CD14-positive monocyte (primary cell): ENCODE data around the gene GALNT17. TPM values are rescaled to one million over a fixed set of nuclear protein-coding genes. Genes with fewer than 3 reads are reported as not detected.

Source experiments
- DNase-seq, 3 donors: peaks; one replicate each; pipeline ENCODE4 v3.0.0-alpha.2; 2011 to 2022
- H2AFZ ChIP-seq: 2 replicates; pipeline ENCODE4 v1.6.0; 2012; ENCODE audit warnings: mild to moderate bottlenecking, low read depth, low read length, inconsistent platforms; ENCODE audit not compliant: insufficient read depth, poor library complexity, severe bottlenecking
- H3K27ac ChIP-seq, 2 donors: 1 replicate in 1 of 2; 2 replicates in 1 of 2; pipeline ENCODE4 v1.5.1; 2012 to 2013; ENCODE audit warnings: low read length in 2 of 2, control low read depth in 1 of 2, inconsistent platforms in 1 of 2, low read depth in 1 of 2, mild to moderate bottlenecking in 1 of 2
- H3K27me3 ChIP-seq, 2 donors: one replicate each; pipeline versions ENCODE4 v1.6.0 to v1.6.1; 2011 to 2013; ENCODE audit warnings: low read length in 2 of 2; ENCODE audit not compliant: control insufficient read depth in 2 of 2, insufficient read depth in 2 of 2
- H3K36me3 ChIP-seq, 2 donors: replicated peaks in 1 of 2; 1 replicate in 1 of 2; 2 replicates in 1 of 2; pipeline versions ENCODE4 v1.5.1 to v1.6.1; 2012 to 2013; ENCODE audit warnings: low read length in 2 of 2, control low read depth in 1 of 2, inconsistent platforms in 1 of 2, mild to moderate bottlenecking in 1 of 2; ENCODE audit not compliant: insufficient read depth in 2 of 2, control insufficient read depth in 1 of 2
- H3K4me1 ChIP-seq, 2 donors: 1 replicate in 1 of 2; 2 replicates in 1 of 2; pipeline versions ENCODE4 v1.5.1 to v1.6.1; 2012 to 2013; ENCODE audit warnings: low read length in 2 of 2, control low read depth in 1 of 2, inconsistent platforms in 1 of 2, mild to moderate bottlenecking in 1 of 2, moderate library complexity in 1 of 2; ENCODE audit not compliant: insufficient read depth in 2 of 2, control insufficient read depth in 1 of 2
- H3K4me2 ChIP-seq: replicated peaks from 2 replicates; pipeline ENCODE3; 2012; ENCODE audit warnings: low read length, moderate library complexity, mild to moderate bottlenecking; ENCODE audit not compliant: poor library complexity, severe bottlenecking; ENCODE audit errors: extremely low read depth
- H3K4me3 ChIP-seq, 3 experiments: fragments of 200-600 bp in 1 of 3; sonication (generic) in 1 of 3; replicated peaks in 1 of 3; 1 replicate in 2 of 3; 2 replicates in 1 of 3; pipeline ENCODE4 v1.5.1; 2011 to 2013; ENCODE audit warnings: low read length in 3 of 3, mild to moderate bottlenecking in 3 of 3, control low read depth in 2 of 3, low read depth in 2 of 3, inconsistent platforms in 1 of 3, moderate library complexity in 1 of 3
- H3K79me2 ChIP-seq: 2 replicates; pipeline ENCODE4 v1.6.0; 2012; ENCODE audit warnings: mild to moderate bottlenecking, control low read depth, inconsistent platforms, low read length, moderate library complexity; ENCODE audit not compliant: insufficient read depth
- H3K9ac ChIP-seq: 2 replicates; pipeline ENCODE4 v1.6.0; 2017; ENCODE audit warnings: low read length, mild to moderate bottlenecking; ENCODE audit not compliant: insufficient read depth, poor library complexity, severe bottlenecking
- H3K9me3 ChIP-seq, 2 donors: replicated peaks in 1 of 2; 1 replicate in 1 of 2; 2 replicates in 1 of 2; pipeline versions ENCODE4 v1.5.1 to v1.6.1; 2012 to 2013; ENCODE audit warnings: low read length in 2 of 2, control low read depth in 1 of 2; ENCODE audit not compliant: control insufficient read depth in 1 of 2, insufficient read depth in 1 of 2
- H4K20me1 ChIP-seq: 2 replicates; pipeline ENCODE4 v1.6.0; 2012; ENCODE audit warnings: mild to moderate bottlenecking, low read length, control low read depth, moderate library complexity; ENCODE audit not compliant: insufficient read depth
- H3K27ac Mint-ChIP-seq, 7 donors: one replicate each; pipeline ENCODE4 v1.8.0; 2020; ENCODE audit warnings: mild to moderate bottlenecking in 7 of 7, mixed read lengths in 7 of 7, moderate library complexity in 6 of 7, inconsistent platforms in 2 of 7
- H3K27me3 Mint-ChIP-seq, 3 donors: one replicate each; pipeline ENCODE4 v1.8.0; 2021 to 2022; ENCODE audit warnings: low read depth in 3 of 3, mild to moderate bottlenecking in 3 of 3, mixed read lengths in 3 of 3, moderate library complexity in 3 of 3, inconsistent platforms in 1 of 3
- H3K36me3 Mint-ChIP-seq, 2 donors: one replicate each; pipeline ENCODE4 v1.8.0; 2020; ENCODE audit warnings: mixed read lengths in 2 of 2, inconsistent platforms in 1 of 2, mild to moderate bottlenecking in 1 of 2
- H3K4me1 Mint-ChIP-seq: one replicate; pipeline ENCODE4 v1.8.0; 2020; ENCODE audit warnings: mild to moderate bottlenecking, mixed read lengths
- H3K4me3 Mint-ChIP-seq, 2 donors: one replicate each; pipeline ENCODE4 v1.8.0; 2020; ENCODE audit warnings: mild to moderate bottlenecking in 2 of 2, mixed read lengths in 2 of 2, moderate library complexity in 1 of 2
- H3K9me3 Mint-ChIP-seq, 7 donors: one replicate each; pipeline ENCODE4 v1.8.0; 2020 to 2022; ENCODE audit warnings: mixed read lengths in 7 of 7, mild to moderate bottlenecking in 6 of 7, moderate library complexity in 6 of 7, inconsistent platforms in 2 of 7
- WGBS: methylation state at CpG from one replicate; pipeline ENCODE4 v1.1.5; 2013; ENCODE audit warnings: missing lambda C conversion rate; ENCODE audit not compliant: insufficient coverage; 5-methylcytosine and 5-hydroxymethylcytosine counted together
- intact Hi-C, 2 donors: fragments of 100-400 bp; cut with micrococcal nuclease; formaldehyde crosslinking; loops; one replicate each; pipeline versions ENCODE4 v1.15.0 to v1.15.1; 2023
- polyA plus RNA-seq, 3 donors: library from polyadenylated mRNA; depleted of rRNA in 1 of 3; unstranded in 2 of 3; stranded (reverse) in 1 of 3; fragments of 300-500 nt in 2 of 3; fragments of >200 nt in 1 of 3; fragmentation: Illumina TruSeq in 2 of 3; gene quantifications; 1 replicate in 2 of 3; 2 replicates in 1 of 3; pipeline ENCODE4 v1.2.3, GENCODE V29; 2012 to 2021
- TF ChIP-seq, protein P1 (sequence below): fragments of 200-600 bp; IDR thresholded peaks from one replicate; pipeline ENCODE4 v1.8.0; 2022; ENCODE audit warnings: antibody characterized with exemption, mild to moderate bottlenecking

The GALNT17 gene
- polyA plus RNA-seq, 3 donors: not detected

DNA sequence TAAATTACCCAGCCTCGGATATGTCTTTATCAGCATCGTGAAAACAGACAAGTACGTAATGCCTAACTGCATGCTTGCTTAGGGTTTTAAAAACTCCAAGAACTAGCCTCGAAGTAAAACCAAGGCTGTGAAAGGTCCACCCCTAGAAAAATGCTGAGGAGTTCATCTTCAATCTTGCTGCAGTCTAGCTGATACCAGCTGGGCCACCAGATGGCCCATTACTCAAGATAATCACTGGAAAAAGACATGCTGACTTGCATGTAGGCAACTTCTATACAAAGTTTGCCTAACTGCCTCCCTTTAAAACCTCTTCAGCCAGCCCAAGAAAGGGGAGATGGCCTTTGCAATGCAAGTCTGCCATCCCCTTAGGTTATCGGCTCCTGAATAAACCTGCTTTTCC is 614.1 kb downstream of the GALNT17 start:
- Histone ChIP-seq H2AFZ (no peak overlapping the region), H3K9me3 (peaks cover 5 to 21% of the 10 kb centered on the region in 2 donors), H3K4me1 (no peaks in the 10 kb centered on the region), H3K27me3 (no peaks in the 10 kb centered on the region), H3K36me3 (no peaks in the 10 kb centered on the region), H4K20me1 (no peaks in the 10 kb centered on the region), H3K79me2 (no peaks in the 10 kb centered on the region), H3K4me3 (no peak overlapping the region), H3K9ac (no peak overlapping the region), H3K27ac (no peak overlapping the region), H3K4me2 (no peak overlapping the region)
- H3K27me3 Mint-ChIP-seq: peaks cover 0 to 2% (median 2%) of the 10 kb centered on the region in 3 donors
- TF ChIP-seq, protein P1, sequence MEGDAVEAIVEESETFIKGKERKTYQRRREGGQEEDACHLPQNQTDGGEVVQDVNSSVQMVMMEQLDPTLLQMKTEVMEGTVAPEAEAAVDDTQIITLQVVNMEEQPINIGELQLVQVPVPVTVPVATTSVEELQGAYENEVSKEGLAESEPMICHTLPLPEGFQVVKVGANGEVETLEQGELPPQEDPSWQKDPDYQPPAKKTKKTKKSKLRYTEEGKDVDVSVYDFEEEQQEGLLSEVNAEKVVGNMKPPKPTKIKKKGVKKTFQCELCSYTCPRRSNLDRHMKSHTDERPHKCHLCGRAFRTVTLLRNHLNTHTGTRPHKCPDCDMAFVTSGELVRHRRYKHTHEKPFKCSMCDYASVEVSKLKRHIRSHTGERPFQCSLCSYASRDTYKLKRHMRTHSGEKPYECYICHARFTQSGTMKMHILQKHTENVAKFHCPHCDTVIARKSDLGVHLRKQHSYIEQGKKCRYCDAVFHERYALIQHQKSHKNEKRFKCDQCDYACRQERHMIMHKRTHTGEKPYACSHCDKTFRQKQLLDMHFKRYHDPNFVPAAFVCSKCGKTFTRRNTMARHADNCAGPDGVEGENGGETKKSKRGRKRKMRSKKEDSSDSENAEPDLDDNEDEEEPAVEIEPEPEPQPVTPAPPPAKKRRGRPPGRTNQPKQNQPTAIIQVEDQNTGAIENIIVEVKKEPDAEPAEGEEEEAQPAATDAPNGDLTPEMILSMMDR: no peak
- DNase-seq: no peak
- H3K9me3 Mint-ChIP-seq: peaks cover 2 to 17% (median 8%) of the 10 kb centered on the region in 7 donors
- intact Hi-C loops: no loop called here
- H3K4me3 Mint-ChIP-seq: no peak overlapping the region
- no peaks in the 10 kb centered on the region for H3K4me1 Mint-ChIP-seq
- H3K27ac Mint-ChIP-seq: no peak overlapping the region
- WGBS: 98% methylated on average over 5 of the region's 5 CpGs
- no peaks in the 10 kb centered on the region for H3K36me3 Mint-ChIP-seq

DNA sequence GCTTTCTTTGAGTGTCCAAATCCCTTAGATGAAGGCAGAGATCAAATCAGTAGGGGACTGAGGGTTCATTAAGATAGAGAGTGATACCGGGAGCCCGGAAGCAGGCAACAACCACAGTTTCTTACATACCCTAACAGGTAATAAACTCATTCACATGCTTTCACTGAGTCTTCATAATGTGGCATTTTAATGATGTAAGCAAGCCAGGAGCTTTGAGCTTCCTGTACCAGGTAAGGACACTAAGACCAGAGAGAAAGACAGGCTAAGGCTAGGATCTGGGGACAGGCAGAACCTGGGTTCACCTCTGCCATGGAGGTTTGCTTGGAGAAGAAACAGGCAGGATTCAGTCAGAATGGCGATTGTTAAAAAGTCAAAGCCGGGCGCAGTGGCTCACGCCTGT is 618.3 kb downstream of the GALNT17 start:
- no peak overlapping the region for H3K9ac ChIP-seq
- DNase-seq: no peak
- no peak overlapping the region for H2AFZ ChIP-seq
- no peak overlapping the region for H3K27ac Mint-ChIP-seq
- H3K4me3 Mint-ChIP-seq: no peak overlapping the region
- TF ChIP-seq, protein P1: no peak
- H4K20me1 ChIP-seq: no peaks in the 10 kb centered on the region
- intact Hi-C loops: loop anchor here in 1 of 2 donors (5.0 kb wide), 1 partner anchor 742 kb away; no protein-coding TSS in a partner anchor
- H3K9me3 Mint-ChIP-seq: peaks cover 3 to 21% (median 10%) of the 10 kb centered on the region in 7 donors
- H3K4me2 ChIP-seq: no peak overlapping the region
- H3K4me3 ChIP-seq: no peak overlapping the region
- H3K27me3 Mint-ChIP-seq: peaks cover 6 to 17% (median 7%) of the 10 kb centered on the region in 3 donors
- WGBS: 100% methylated on average over 4 of the region's 6 CpGs
- H3K4me1 ChIP-seq: peaks cover 0 to 4% of the 10 kb centered on the region in 2 donors
- H3K27me3 ChIP-seq: peaks cover 0 to 7% of the 10 kb centered on the region in 2 donors
- no peaks in the 10 kb centered on the region for H3K36me3 ChIP-seq
- no peak overlapping the region for H3K27ac ChIP-seq
- peaks cover 3% of the 10 kb centered on the region for H3K4me1 Mint-ChIP-seq
- H3K9me3 ChIP-seq: peaks cover 5 to 21% of the 10 kb centered on the region in 2 donors
- no peaks in the 10 kb centered on the region for H3K36me3 Mint-ChIP-seq
- no peaks in the 10 kb centered on the region for H3K79me2 ChIP-seq
